Neural progenitor cell (in vitro differentiated cells): Measurements from ENCODE around the gene IRF6. TPM values are rescaled to one million over a fixed set of nuclear protein-coding genes. Genes with fewer than 3 reads are reported as not detected.

Source experiments
- DNase-seq: peaks from one replicate; pipeline ENCODE4 v3.0.0-alpha.2; 2016; ENCODE audit warnings: low spot score
- H2AFZ ChIP-seq: fragments of 200-600 bp; sonication (generic); replicated peaks from 2 replicates; pipeline ENCODE4 v1.6.1; 2016; ENCODE audit warnings: antibody characterized with exemption
- H3F3A ChIP-seq: fragments of 200-600 bp; sonication (generic); 2 replicates; pipeline ENCODE4 v1.6.1; 2016; ENCODE audit warnings: antibody characterized with exemption, low read depth
- H3K27ac ChIP-seq: fragments of 200-600 bp; sonication (generic); 2 replicates; pipeline ENCODE4 v1.5.1; 2016; ENCODE audit warnings: mild to moderate bottlenecking
- H3K27me3 ChIP-seq: fragments of 200-600 bp; sonication (generic); 2 replicates; pipeline ENCODE4 v1.6.1; 2016; ENCODE audit warnings: mild to moderate bottlenecking, moderate library complexity
- H3K36me3 ChIP-seq: fragments of 200-600 bp; sonication (generic); 2 replicates; pipeline ENCODE4 v1.5.1; 2016
- H3K4me1 ChIP-seq: fragments of 200-600 bp; sonication (generic); 2 replicates; pipeline ENCODE4 v1.6.1; 2016; ENCODE audit warnings: mixed run types
- H3K4me2 ChIP-seq: fragments of 200-600 bp; sonication (generic); 2 replicates; pipeline ENCODE4 v1.6.1; 2016
- H3K4me3 ChIP-seq: fragments of 200-600 bp; sonication (generic); 2 replicates; pipeline ENCODE4 v1.5.1; 2016
- H3K79me2 ChIP-seq: fragments of 200-600 bp; sonication (generic); 2 replicates; pipeline ENCODE4 v1.6.1; 2016; ENCODE audit warnings: low read depth
- H3K9ac ChIP-seq: fragments of 200-600 bp; sonication (generic); 2 replicates; pipeline ENCODE4 v1.6.1; 2016
- H3K9me3 ChIP-seq: fragments of 200-600 bp; sonication (generic); 2 replicates; pipeline ENCODE4 v1.5.1; 2016; ENCODE audit warnings: low read depth
- H4K20me1 ChIP-seq: fragments of 200-600 bp; sonication (generic); 2 replicates; pipeline ENCODE4 v1.6.1; 2016; ENCODE audit warnings: low read depth
- H3K27ac Mint-ChIP-seq: 3 replicates; pipeline ENCODE4 v1.8.0; 2021; ENCODE audit warnings: mixed read lengths
- H3K27me3 Mint-ChIP-seq: 2 replicates; pipeline ENCODE4 v1.8.0; 2022; ENCODE audit warnings: low read depth, mild to moderate bottlenecking, inconsistent platforms, moderate library complexity, mixed read lengths; ENCODE audit not compliant: insufficient read depth
- H3K36me3 Mint-ChIP-seq: 3 replicates; pipeline ENCODE4 v1.8.0; 2021; ENCODE audit warnings: mixed read lengths
- H3K4me1 Mint-ChIP-seq: 3 replicates; pipeline ENCODE4 v1.8.0; 2021; ENCODE audit warnings: mixed read lengths
- H3K4me3 Mint-ChIP-seq: 3 replicates; pipeline ENCODE4 v1.8.0; 2021; ENCODE audit warnings: mild to moderate bottlenecking, moderate library complexity, mixed read lengths
- H3K9me3 Mint-ChIP-seq: 3 replicates; pipeline ENCODE4 v1.8.0; 2020; ENCODE audit warnings: mixed read lengths
- EZH2 ChIP-seq: fragments of 200-600 bp; sonication (generic); IDR thresholded peaks from 2 replicates; pipeline ENCODE4 v1.6.1; 2017; ENCODE audit warnings: antibody characterized with exemption, mild to moderate bottlenecking, moderate library complexity
- EZH2phosphoT487 ChIP-seq: fragments of 200-600 bp; sonication (generic); IDR thresholded peaks from 2 replicates; pipeline ENCODE4 v1.6.1; 2017; ENCODE audit warnings: antibody characterized with exemption
- total RNA-seq: library from RNA; depleted of rRNA; stranded (reverse); fragments of >200 nt; gene quantifications from 2 replicates; pipeline ENCODE4 v1.2.3, GENCODE V29; 2015; ENCODE audit warnings: low replicate concordance
- TF ChIP-seq, protein P1 (sequence below): fragments of 200-600 bp; sonication (generic); IDR thresholded peaks from 2 replicates; pipeline ENCODE4 v1.5.1; 2017; ENCODE audit warnings: antibody characterized with exemption, mild to moderate bottlenecking

Gene IRF6
- total RNA-seq, 1 donor from 2014 or later: 3.3 TPM

DNA sequence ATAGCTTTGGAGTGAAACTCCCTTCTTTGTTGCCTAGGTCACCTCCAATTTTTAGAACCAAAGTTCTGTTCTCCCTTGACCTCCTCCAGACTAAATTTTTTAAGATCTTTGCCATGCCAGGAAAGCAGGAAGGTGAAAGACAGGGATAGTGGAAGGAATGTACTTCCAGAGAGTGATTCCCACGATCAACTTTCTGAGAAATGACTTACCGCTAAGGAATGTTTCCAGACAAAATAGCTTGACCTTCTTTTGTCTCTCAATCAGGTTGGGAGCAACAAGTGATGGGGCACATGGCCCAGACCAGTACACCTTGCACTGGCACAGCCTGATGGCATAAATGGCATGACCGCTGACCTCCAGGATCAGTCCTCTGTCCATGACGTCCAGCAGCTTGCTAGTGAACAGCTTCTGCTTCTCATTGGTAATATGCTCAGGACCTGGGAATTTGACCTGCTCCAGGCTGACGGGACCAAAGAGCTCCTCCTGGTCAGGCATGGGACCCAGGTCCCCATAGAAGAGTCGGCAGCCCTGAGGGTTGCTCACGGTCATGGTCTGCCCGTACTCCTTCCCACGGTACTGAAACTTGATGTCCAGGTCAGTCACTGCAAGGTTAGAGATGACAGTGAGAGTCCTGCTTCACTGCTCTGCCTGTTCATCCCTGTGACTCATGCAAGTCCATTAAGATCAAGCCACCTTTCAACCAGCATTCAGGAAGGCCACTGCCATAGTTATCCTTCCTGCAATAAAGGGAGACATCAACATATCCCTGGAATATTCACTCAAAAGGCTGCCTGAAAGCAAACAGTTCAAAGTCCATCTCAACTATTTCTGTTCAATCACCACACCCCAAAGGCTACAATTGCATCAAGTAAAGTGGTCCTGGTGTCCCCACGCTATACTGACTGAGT, 15.4 kb downstream of the IRF6 start:
- Mint-ChIP-seq H3K36me3 (no peaks in the 10 kb centered on the region), H3K4me1 (no peaks in the 10 kb centered on the region), H3K4me3 (no peak overlapping the region), H3K27ac (no peak overlapping the region), H3K9me3 (no peaks in the 10 kb centered on the region), H3K27me3 (peaks cover 22% of the 10 kb centered on the region)
- H3F3A ChIP-seq: no peaks in the 10 kb centered on the region
- H3K9me3 ChIP-seq: no peaks in the 10 kb centered on the region
- H3K9ac ChIP-seq: no peak overlapping the region
- DNase-seq: no peak
- H4K20me1 ChIP-seq: no peaks in the 10 kb centered on the region
- no peaks in the 10 kb centered on the region for H3K79me2 ChIP-seq
- H3K4me3 ChIP-seq: no peak overlapping the region
- H2AFZ ChIP-seq: no peak overlapping the region
- H3K36me3 ChIP-seq: no peaks in the 10 kb centered on the region
- H3K4me1 ChIP-seq: no peaks in the 10 kb centered on the region
- H3K27me3 ChIP-seq: peaks cover 39% of the 10 kb centered on the region
- no peak overlapping the region for H3K27ac ChIP-seq
- no peak overlapping the region for H3K4me2 ChIP-seq
- TF ChIP-seq EZH2phosphoT487: no peak
- TF ChIP-seq, protein P1, sequence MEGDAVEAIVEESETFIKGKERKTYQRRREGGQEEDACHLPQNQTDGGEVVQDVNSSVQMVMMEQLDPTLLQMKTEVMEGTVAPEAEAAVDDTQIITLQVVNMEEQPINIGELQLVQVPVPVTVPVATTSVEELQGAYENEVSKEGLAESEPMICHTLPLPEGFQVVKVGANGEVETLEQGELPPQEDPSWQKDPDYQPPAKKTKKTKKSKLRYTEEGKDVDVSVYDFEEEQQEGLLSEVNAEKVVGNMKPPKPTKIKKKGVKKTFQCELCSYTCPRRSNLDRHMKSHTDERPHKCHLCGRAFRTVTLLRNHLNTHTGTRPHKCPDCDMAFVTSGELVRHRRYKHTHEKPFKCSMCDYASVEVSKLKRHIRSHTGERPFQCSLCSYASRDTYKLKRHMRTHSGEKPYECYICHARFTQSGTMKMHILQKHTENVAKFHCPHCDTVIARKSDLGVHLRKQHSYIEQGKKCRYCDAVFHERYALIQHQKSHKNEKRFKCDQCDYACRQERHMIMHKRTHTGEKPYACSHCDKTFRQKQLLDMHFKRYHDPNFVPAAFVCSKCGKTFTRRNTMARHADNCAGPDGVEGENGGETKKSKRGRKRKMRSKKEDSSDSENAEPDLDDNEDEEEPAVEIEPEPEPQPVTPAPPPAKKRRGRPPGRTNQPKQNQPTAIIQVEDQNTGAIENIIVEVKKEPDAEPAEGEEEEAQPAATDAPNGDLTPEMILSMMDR: no peak
- TF ChIP-seq EZH2: no peak

DNA sequence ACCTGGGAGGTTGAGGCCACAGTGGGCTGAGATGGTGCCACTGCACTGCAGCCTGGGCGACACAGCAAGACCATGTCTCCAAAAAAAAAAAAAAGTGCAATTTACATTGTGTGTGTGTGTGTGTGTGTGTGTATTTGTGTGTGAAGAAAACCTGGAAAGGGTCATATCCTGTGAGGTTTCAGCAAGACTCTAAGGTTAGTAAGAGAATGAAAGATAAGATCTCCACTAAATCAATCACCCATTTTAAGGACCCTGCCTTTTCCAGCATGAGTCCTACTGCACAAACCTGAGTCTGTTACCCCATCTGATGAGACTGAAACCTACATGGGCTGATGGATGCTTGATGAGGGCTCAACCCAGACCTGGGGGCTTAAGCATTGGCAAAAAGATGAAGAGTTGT, 16.7 kb downstream of the IRF6 start:
- H3K4me3 Mint-ChIP-seq: no peak overlapping the region
- TF ChIP-seq EZH2 (no peak), EZH2phosphoT487 (no peak)
- TF ChIP-seq, protein P1: no peak

DNA sequence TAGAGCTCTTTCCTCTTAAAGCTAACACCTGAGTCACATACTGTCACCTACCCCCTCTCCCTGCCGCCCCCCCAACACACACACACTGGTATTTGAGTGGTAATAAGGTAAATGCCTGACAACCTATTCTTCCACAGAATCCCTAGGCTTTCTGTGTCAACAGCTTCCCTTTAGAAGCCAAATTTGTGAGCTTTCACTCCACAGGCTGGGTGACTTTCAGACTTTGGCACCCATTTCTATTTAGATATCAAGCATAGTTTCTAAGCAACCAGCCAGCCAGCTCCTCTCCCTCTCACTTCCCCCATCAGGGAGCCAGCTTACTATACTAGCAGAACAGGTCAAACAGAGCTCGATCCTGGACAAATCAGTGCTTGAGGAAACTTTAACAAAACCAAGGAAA, 18.4 kb downstream of the IRF6 start:
- Mint-ChIP-seq H3K27ac (no peak overlapping the region), H3K4me3 (no peak overlapping the region), H3K36me3 (no peaks in the 10 kb centered on the region), H3K27me3 (peaks cover 17% of the 10 kb centered on the region), H3K9me3 (no peaks in the 10 kb centered on the region), H3K4me1 (peaks cover 9% of the 10 kb centered on the region)
- Histone ChIP-seq H3K9me3 (no peaks in the 10 kb centered on the region), H4K20me1 (no peaks in the 10 kb centered on the region), H2AFZ (no peak overlapping the region), H3K4me3 (no peak overlapping the region), H3K4me1 (peaks cover 6% of the 10 kb centered on the region), H3K4me2 (no peak overlapping the region), H3K36me3 (no peaks in the 10 kb centered on the region), H3K79me2 (peaks cover 9% of the 10 kb centered on the region), H3K27ac (no peak overlapping the region), H3K9ac (no peak overlapping the region), H3F3A (peaks cover 6% of the 10 kb centered on the region), H3K27me3 (peaks cover 41% of the 10 kb centered on the region)
- no peak for DNase-seq
- no peak for TF ChIP-seq EZH2
- TF ChIP-seq, protein P1: no peak
- TF ChIP-seq EZH2phosphoT487: no peak

More for the DNA sequence above, 16.7 kb downstream of the IRF6 start:
- H4K20me1 ChIP-seq: no peaks in the 10 kb centered on the region
- Mint-ChIP-seq H3K36me3 (no peaks in the 10 kb centered on the region), H3K27ac (no peak overlapping the region), H3K4me1 (peaks cover 3% of the 10 kb centered on the region), H3K9me3 (no peaks in the 10 kb centered on the region), H3K27me3 (peaks cover 24% of the 10 kb centered on the region)
- no peak overlapping the region for H3K9ac ChIP-seq
- no peaks in the 10 kb centered on the region for H3K79me2 ChIP-seq
- H3K9me3 ChIP-seq: no peaks in the 10 kb centered on the region
- no peaks in the 10 kb centered on the region for H3K36me3 ChIP-seq
- no peak overlapping the region for H3K27ac ChIP-seq
- H2AFZ ChIP-seq: no peak overlapping the region
- H3K4me2 ChIP-seq: no peak overlapping the region
- H3K4me3 ChIP-seq: no peak overlapping the region
- H3K4me1 ChIP-seq: no peaks in the 10 kb centered on the region
- DNase-seq: no peak
- H3K27me3 ChIP-seq: peaks cover 42% of the 10 kb centered on the region
- peaks cover 6% of the 10 kb centered on the region for H3F3A ChIP-seq
